Neural progenitor cell (in vitro differentiated cells): ENCODE measurements around the gene CD164. TPM values are rescaled to one million over a fixed set of nuclear protein-coding genes. Genes with fewer than 3 reads are reported as not detected.

Experiments used
- DNase-seq: peaks from one replicate; pipeline ENCODE4 v3.0.0-alpha.2; 2016; ENCODE audit warnings: low spot score
- H2AFZ ChIP-seq: fragments of 200-600 bp; sonication (generic); replicated peaks from 2 replicates; pipeline ENCODE4 v1.6.1; 2016; ENCODE audit warnings: antibody characterized with exemption
- H3F3A ChIP-seq: fragments of 200-600 bp; sonication (generic); 2 replicates; pipeline ENCODE4 v1.6.1; 2016; ENCODE audit warnings: antibody characterized with exemption, low read depth
- H3K27ac ChIP-seq: fragments of 200-600 bp; sonication (generic); 2 replicates; pipeline ENCODE4 v1.5.1; 2016; ENCODE audit warnings: mild to moderate bottlenecking
- H3K27me3 ChIP-seq: fragments of 200-600 bp; sonication (generic); 2 replicates; pipeline ENCODE4 v1.6.1; 2016; ENCODE audit warnings: mild to moderate bottlenecking, moderate library complexity
- H3K36me3 ChIP-seq: fragments of 200-600 bp; sonication (generic); 2 replicates; pipeline ENCODE4 v1.5.1; 2016
- H3K4me1 ChIP-seq: fragments of 200-600 bp; sonication (generic); 2 replicates; pipeline ENCODE4 v1.6.1; 2016; ENCODE audit warnings: mixed run types
- H3K4me2 ChIP-seq: fragments of 200-600 bp; sonication (generic); 2 replicates; pipeline ENCODE4 v1.6.1; 2016
- H3K4me3 ChIP-seq: fragments of 200-600 bp; sonication (generic); 2 replicates; pipeline ENCODE4 v1.5.1; 2016
- H3K79me2 ChIP-seq: fragments of 200-600 bp; sonication (generic); 2 replicates; pipeline ENCODE4 v1.6.1; 2016; ENCODE audit warnings: low read depth
- H3K9ac ChIP-seq: fragments of 200-600 bp; sonication (generic); 2 replicates; pipeline ENCODE4 v1.6.1; 2016
- H3K9me3 ChIP-seq: fragments of 200-600 bp; sonication (generic); 2 replicates; pipeline ENCODE4 v1.5.1; 2016; ENCODE audit warnings: low read depth
- H4K20me1 ChIP-seq: fragments of 200-600 bp; sonication (generic); 2 replicates; pipeline ENCODE4 v1.6.1; 2016; ENCODE audit warnings: low read depth
- H3K27ac Mint-ChIP-seq: 3 replicates; pipeline ENCODE4 v1.8.0; 2021; ENCODE audit warnings: mixed read lengths
- H3K27me3 Mint-ChIP-seq: 2 replicates; pipeline ENCODE4 v1.8.0; 2022; ENCODE audit warnings: low read depth, mild to moderate bottlenecking, inconsistent platforms, moderate library complexity, mixed read lengths; ENCODE audit not compliant: insufficient read depth
- H3K36me3 Mint-ChIP-seq: 3 replicates; pipeline ENCODE4 v1.8.0; 2021; ENCODE audit warnings: mixed read lengths
- H3K4me1 Mint-ChIP-seq: 3 replicates; pipeline ENCODE4 v1.8.0; 2021; ENCODE audit warnings: mixed read lengths
- H3K4me3 Mint-ChIP-seq: 3 replicates; pipeline ENCODE4 v1.8.0; 2021; ENCODE audit warnings: mild to moderate bottlenecking, moderate library complexity, mixed read lengths
- H3K9me3 Mint-ChIP-seq: 3 replicates; pipeline ENCODE4 v1.8.0; 2020; ENCODE audit warnings: mixed read lengths
- CTCF ChIP-seq: fragments of 200-600 bp; sonication (generic); IDR thresholded peaks from 2 replicates; pipeline ENCODE4 v1.5.1; 2017; ENCODE audit warnings: antibody characterized with exemption, mild to moderate bottlenecking
- EZH2 ChIP-seq: fragments of 200-600 bp; sonication (generic); IDR thresholded peaks from 2 replicates; pipeline ENCODE4 v1.6.1; 2017; ENCODE audit warnings: antibody characterized with exemption, mild to moderate bottlenecking, moderate library complexity
- EZH2phosphoT487 ChIP-seq: fragments of 200-600 bp; sonication (generic); IDR thresholded peaks from 2 replicates; pipeline ENCODE4 v1.6.1; 2017; ENCODE audit warnings: antibody characterized with exemption
- total RNA-seq: library from RNA; depleted of rRNA; stranded (reverse); fragments of >200 nt; gene quantifications from 2 replicates; pipeline ENCODE4 v1.2.3, GENCODE V29; 2015; ENCODE audit warnings: low replicate concordance

Gene CD164
- total RNA-seq, 1 donor from 2014 or later: 197 TPM

GRCh38 chr6:109382576-109383437 lies 540 bp upstream of the CD164 start:
- TF ChIP-seq EZH2phosphoT487 (no peak), EZH2 (no peak), CTCF (peak; percentile 77)
- H3K9me3 ChIP-seq: no peaks in the 10 kb centered on the region
- H3K9ac ChIP-seq: peak overlapping the region; percentile 94
- Mint-ChIP-seq H3K9me3 (no peaks in the 10 kb centered on the region), H3K4me1 (peaks cover 22% of the 10 kb centered on the region), H3K4me3 (peak overlapping the region; percentile 96), H3K27me3 (no peaks in the 10 kb centered on the region), H3K27ac (peak overlapping the region; percentile 100), H3K36me3 (peaks cover 7% of the 10 kb centered on the region)
- peak; percentile 96 for DNase-seq
- peak overlapping the region; percentile 93 for H3K4me3 ChIP-seq
- H3K36me3 ChIP-seq: no peaks in the 10 kb centered on the region
- H3K27ac ChIP-seq: peak overlapping the region; percentile 97
- H2AFZ ChIP-seq: peak overlapping the region; percentile 80
- peaks cover 25% of the 10 kb centered on the region for H3K4me1 ChIP-seq
- H3F3A ChIP-seq: peaks cover 22% of the 10 kb centered on the region
- peaks cover 33% of the 10 kb centered on the region for H4K20me1 ChIP-seq
- H3K4me2 ChIP-seq: peak overlapping the region; percentile 86
- peaks cover 41% of the 10 kb centered on the region for H3K79me2 ChIP-seq
- H3K27me3 ChIP-seq: no peaks in the 10 kb centered on the region

DNA sequence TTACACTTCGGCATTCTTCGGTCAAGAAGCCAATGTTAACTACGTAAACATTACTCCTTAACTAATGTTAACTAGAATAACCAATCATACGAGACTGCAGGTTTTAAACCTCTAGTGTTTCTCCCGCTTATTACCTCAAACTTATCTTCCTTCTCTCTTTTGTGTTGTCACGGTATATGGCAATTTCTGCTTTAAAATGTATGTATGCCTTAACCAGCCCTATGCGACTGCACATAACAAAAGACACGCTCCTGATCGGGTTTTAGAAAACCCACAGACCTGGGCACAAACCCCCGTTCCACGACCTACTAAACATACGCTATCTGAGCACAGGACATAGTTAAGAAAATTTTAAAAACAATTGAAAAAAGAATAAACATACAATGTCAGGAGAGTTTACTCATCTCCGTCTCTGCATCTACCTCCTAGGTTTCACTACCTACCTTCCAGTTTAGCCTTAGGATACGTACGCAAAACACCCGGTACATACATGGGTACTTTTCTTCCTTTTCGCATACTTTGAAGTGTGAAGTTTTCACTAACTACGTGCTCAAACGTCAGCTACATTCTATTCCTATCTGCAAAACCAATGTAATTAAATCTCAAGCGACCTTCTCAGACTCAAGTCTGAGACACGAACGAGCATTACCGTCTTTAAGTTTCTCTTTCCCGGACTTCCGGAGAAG lies 1.1 kb downstream of the CD164 start:
- Histone ChIP-seq H3K27ac (peak overlapping the region; percentile 97), H3K27me3 (no peaks in the 10 kb centered on the region), H3K4me3 (peak overlapping the region; percentile 93), H3K36me3 (no peaks in the 10 kb centered on the region), H3K4me1 (peaks cover 25% of the 10 kb centered on the region), H4K20me1 (peaks cover 44% of the 10 kb centered on the region), H3K9me3 (no peaks in the 10 kb centered on the region), H3K79me2 (peaks cover 55% of the 10 kb centered on the region), H2AFZ (peak overlapping the region; percentile 80), H3K9ac (peak overlapping the region; percentile 94), H3K4me2 (peak overlapping the region; percentile 86), H3F3A (peaks cover 22% of the 10 kb centered on the region)
- Mint-ChIP-seq H3K36me3 (peaks cover 13% of the 10 kb centered on the region), H3K9me3 (no peaks in the 10 kb centered on the region), H3K27me3 (no peaks in the 10 kb centered on the region), H3K4me1 (peaks cover 22% of the 10 kb centered on the region), H3K4me3 (peak overlapping the region; percentile 96), H3K27ac (peak overlapping the region; percentile 89)
- peak; percentile 9 for DNase-seq
- TF ChIP-seq EZH2 (no peak), CTCF (no peak), EZH2phosphoT487 (no peak)

- H3K27me3 ChIP-seq: no peaks in the 10 kb centered on the region
- Mint-ChIP-seq H3K27me3 (no peaks in the 10 kb centered on the region), H3K4me1 (peaks cover 22% of the 10 kb centered on the region), H3K9me3 (no peaks in the 10 kb centered on the region), H3K4me3 (peak overlapping the region; percentile 96), H3K36me3 (peaks cover 17% of the 10 kb centered on the region), H3K27ac (peak overlapping the region; percentile 19)
- peaks cover 58% of the 10 kb centered on the region for H3K79me2 ChIP-seq
- H3F3A ChIP-seq: peaks cover 22% of the 10 kb centered on the region
- peaks cover 44% of the 10 kb centered on the region for H4K20me1 ChIP-seq
- no peak overlapping the region for H3K27ac ChIP-seq
- TF ChIP-seq EZH2phosphoT487 (no peak), CTCF (no peak), EZH2 (no peak)
- no peak overlapping the region for H2AFZ ChIP-seq
- DNase-seq: no peak
- no peaks in the 10 kb centered on the region for H3K9me3 ChIP-seq
- H3K4me2 ChIP-seq: peak overlapping the region; percentile 86
- no peaks in the 10 kb centered on the region for H3K36me3 ChIP-seq
- peak overlapping the region; percentile 94 for H3K9ac ChIP-seq
- H3K4me1 ChIP-seq: peaks cover 25% of the 10 kb centered on the region
- H3K4me3 ChIP-seq: peak overlapping the region; percentile 93
Measured at GRCh38 chr6:109379711-109380110, 2.6 kb downstream of the CD164 start.
